NCI-H187 treated with DMSO at 0.1 percent for 48 hours (cell line): ENCODE data around the gene SLAMF9.

Experiments
- DNase-seq: peaks from one replicate; lab custom pipeline; 2025; lab: John Stamatoyannopoulos, UW

SLAMF9 gene

GRCh38 chr1:159953536-159954515, at the start of gene SLAMF9:
SLAMF9 (minus strand) TSS chr1:159954237; CDS start chr1:159954137, 100 bp downstream.
- DNase-seq: no peak

GRCh38 chr1:160001440-160001839, 47.4 kb upstream of the SLAMF9 start:
- no peak for DNase-seq

- DNase-seq: no peak
Observed at GRCh38 chr1:159999204-159999603, 45.2 kb upstream of the SLAMF9 start.

GRCh38 chr1:159996653-159997052, 42.6 kb upstream of the SLAMF9 start:
- no peak for DNase-seq

- no peak for DNase-seq
Observed at GRCh38 chr1:159994896-159995295, 40.9 kb upstream of the SLAMF9 start.

GRCh38 chr1:159993911-159994310, 39.9 kb upstream of the SLAMF9 start:
- no peak for DNase-seq

- no peak for DNase-seq
Observed at GRCh38 chr1:159992161-159992560, 38.1 kb upstream of the SLAMF9 start.

GRCh38 chr1:159991513-159991912, 37.5 kb upstream of the SLAMF9 start:
- DNase-seq: no peak

- DNase-seq: no peak
Observed at GRCh38 chr1:159990005-159990404, 36.0 kb upstream of the SLAMF9 start.

GRCh38 chr1:159989581-159989980, 35.5 kb upstream of the SLAMF9 start:
- DNase-seq: no peak

GRCh38 chr1:159988006-159988405, 34.0 kb upstream of the SLAMF9 start:
- DNase-seq: no peak

GRCh38 chr1:159987186-159987585, 33.1 kb upstream of the SLAMF9 start:
- no peak for DNase-seq

GRCh38 chr1:159986531-159986930, 32.5 kb upstream of the SLAMF9 start:
- no peak for DNase-seq

GRCh38 chr1:159986093-159986492, 32.1 kb upstream of the SLAMF9 start:
- no peak for DNase-seq

GRCh38 chr1:159985473-159985872, 31.4 kb upstream of the SLAMF9 start:
- DNase-seq: no peak

- DNase-seq: no peak
Observed at GRCh38 chr1:159983681-159984080, 29.6 kb upstream of the SLAMF9 start.

GRCh38 chr1:159982280-159982679, 28.2 kb upstream of the SLAMF9 start:
- DNase-seq: no peak

GRCh38 chr1:159981351-159982055, 27.5 kb upstream of the SLAMF9 start:
- no peak for DNase-seq

GRCh38 chr1:159980786-159981185, 26.7 kb upstream of the SLAMF9 start:
- no peak for DNase-seq

GRCh38 chr1:159980076-159980475, 26.0 kb upstream of the SLAMF9 start:
- no peak for DNase-seq

GRCh38 chr1:159979257-159979656, 25.2 kb upstream of the SLAMF9 start:
- DNase-seq: no peak

- DNase-seq: no peak
Observed at GRCh38 chr1:159978107-159978398, 24.0 kb upstream of the SLAMF9 start.

GRCh38 chr1:159977364-159978106, 23.5 kb upstream of the SLAMF9 start:
- no peak for DNase-seq
